GM12878 (cell line): Measurements from ENCODE around the gene TBX15. TPM values are rescaled to one million over a fixed set of nuclear protein-coding genes. Genes with fewer than 3 reads are reported as not detected.

ENCODE experiments used
- ATAC-seq: fragments of 200-7000 bp; cut with Tn5 transposase; 3 replicates; pipeline ENCODE4 v1.9.1; 2020; ENCODE audit warnings: mild to moderate bottlenecking, moderate library complexity
- BruUV-seq: library from RNA; stranded (reverse); fragments of 400-500 nt; replicated peaks from 2 replicates; lab custom pipeline; 2021; lab: Mats Ljungman, UMichigan
- CTCF ChIA-PET: fragments of 300-600 bp; sonication (Branson Sonifier 250); formaldehyde crosslinking; extraction: SDS; loops from one replicate; lab custom pipeline; 2021; ENCODE audit warnings: inconsistent platforms; lab: Yijun Ruan, JAX
- POLR2A ChIA-PET: fragments of 350-600 bp; formaldehyde crosslinking; extraction: SDS; loops from one replicate; lab custom pipeline; 2021; ENCODE audit warnings: inconsistent platforms; lab: Charles Lee
- RAD21 ChIA-PET: fragments of 300-600 bp; sonication (Branson Sonifier 250); formaldehyde crosslinking; loops from one replicate; lab custom pipeline; 2023; ENCODE audit warnings: antibody characterized with exemption; ENCODE audit not compliant: unreplicated experiment; lab: Charles Lee
- SMC1A ChIA-PET: fragments of 300-600 bp; sonication (Branson Sonifier 250); formaldehyde crosslinking; loops from one replicate; lab custom pipeline; 2023; ENCODE audit not compliant: unreplicated experiment, uncharacterized antibody; lab: Charles Lee
- DNase-seq: peaks from one replicate; pipeline ENCODE4 v3.0.0-alpha.2; 2011; ENCODE audit warnings: low read depth, low spot score
- FAIRE-seq: peaks from 3 replicates; lab custom pipeline; 2011; peaks lifted over from hg19 to GRCh38; lab: Jason Lieb, UNC
- H2AFZ ChIP-seq: 2 replicates; pipeline ENCODE4 v1.6.0; 2011; ENCODE audit warnings: low read depth, low read length, control low read depth; ENCODE audit not compliant: control insufficient read depth
- H3K27ac ChIP-seq: 2 replicates; pipeline ENCODE4 v1.5.1; 2011; ENCODE audit warnings: control low read depth; ENCODE audit not compliant: control insufficient read depth, insufficient read depth
- H3K27me3 ChIP-seq, 2 experiments: replicated peaks in 1 of 2; 2 replicates each; pipeline versions ENCODE4 v1.6.0 to v1.6.1; 2011; ENCODE audit warnings: low read length in 1 of 2; ENCODE audit not compliant: control insufficient read depth in 2 of 2, insufficient read depth in 2 of 2
- H3K36me3 ChIP-seq, 2 experiments: 2 replicates each; pipeline ENCODE4 v1.5.1; 2011; ENCODE audit warnings: low read length in 1 of 2; ENCODE audit not compliant: control insufficient read depth in 2 of 2, insufficient read depth in 2 of 2
- H3K4me1 ChIP-seq: 2 replicates; pipeline ENCODE4 v1.6.1; 2011; ENCODE audit warnings: mild to moderate bottlenecking, low read length, moderate library complexity, mixed read lengths; ENCODE audit not compliant: control insufficient read depth, insufficient read depth
- H3K4me2 ChIP-seq: 2 replicates; pipeline ENCODE4 v1.6.0; 2011; ENCODE audit warnings: control low read depth; ENCODE audit not compliant: control insufficient read depth, insufficient read depth
- H3K4me3 ChIP-seq: fragments of 200-600 bp; sonication (generic); 2 replicates; pipeline ENCODE4 v1.5.1; 2016
- H3K79me2 ChIP-seq: 2 replicates; pipeline ENCODE4 v1.6.0; 2011; ENCODE audit warnings: low read length; ENCODE audit not compliant: control insufficient read depth, insufficient read depth
- H3K9ac ChIP-seq: 2 replicates; pipeline ENCODE4 v1.8.0; 2011; ENCODE audit warnings: low read length, control low read depth, mixed read lengths; ENCODE audit not compliant: control insufficient read depth, insufficient read depth
- H3K9me3 ChIP-seq: replicated peaks from 3 replicates; pipeline ENCODE4 v1.5.1; 2011; ENCODE audit warnings: mild to moderate bottlenecking, low read length; ENCODE audit not compliant: control insufficient read depth, insufficient read depth
- H4K20me1 ChIP-seq: 2 replicates; pipeline ENCODE4 v1.6.0; 2011; ENCODE audit not compliant: control insufficient read depth, insufficient read depth
- BACH1 ChIP-seq: fragments of 450-650 bp; IDR thresholded peaks from 2 replicates; pipeline ENCODE4 v1.6.1; 2017; ENCODE audit warnings: mild to moderate bottlenecking, borderline replicate concordance
- E4F1 ChIP-seq: fragments of 450-650 bp; IDR thresholded peaks from 2 replicates; pipeline ENCODE4 v1.6.1; 2018; ENCODE audit warnings: borderline replicate concordance, mild to moderate bottlenecking; ENCODE audit not compliant: partially characterized antibody
- IKZF2 ChIP-seq, 2 experiments: fragments of 450-650 bp; IDR thresholded peaks; 2 replicates each; pipeline ENCODE4 v1.6.1; 2017; ENCODE audit warnings: mild to moderate bottlenecking in 2 of 2, moderate library complexity in 2 of 2
- KLF5 ChIP-seq: fragments of 450-650 bp; IDR thresholded peaks from 2 replicates; pipeline ENCODE4 v1.6.1; 2014; ENCODE audit warnings: mild to moderate bottlenecking; ENCODE audit not compliant: partially characterized antibody
- MLLT1 ChIP-seq: fragments of 450-650 bp; IDR thresholded peaks from 2 replicates; pipeline ENCODE4 v1.6.1; 2016; ENCODE audit warnings: mild to moderate bottlenecking
- SPI1 ChIP-seq: IDR thresholded peaks from 2 replicates; pipeline ENCODE4 v1.6.1; 2011; ENCODE audit warnings: low read depth, mild to moderate bottlenecking, low read length, moderate library complexity, borderline replicate concordance; ENCODE audit not compliant: insufficient read depth
- in situ Hi-C: fragments of 300-500 bp; cut with MboI; formaldehyde crosslinking; loops from 9 replicates; pipeline ENCODE4 v1.14.3; 2018; ENCODE audit warnings: mixed read lengths
- intact Hi-C: fragments of 100-400 bp; cut with micrococcal nuclease; formaldehyde crosslinking; loops from one replicate; pipeline ENCODE4 v1.14.2; 2022; ENCODE audit not compliant: unreplicated experiment
- polyA plus RNA-seq, 11 experiments: library from polyadenylated mRNA; depleted of rRNA in 4 of 11; unstranded in 6 of 11; stranded (reverse) in 5 of 11; fragments of >200 nt; fragmentation: Nextera tagmentation in 4 of 11; fragmentation: Illumina TruSeq in 1 of 11; extraction: Ambion mirVana in 4 of 11; extraction: Trizol in 1 of 11; gene quantifications; 1 replicate in 1 of 11; 2 replicates in 10 of 11; pipeline versions ENCODE4 v1.2.1 to v1.2.3, GENCODE V29; 2011 to 2016; ENCODE audit warnings: inconsistent platforms in 2 of 11, missing spikeins in 2 of 11, low read depth in 1 of 11
- small RNA-seq: library from RNA; depleted of rRNA; stranded (forward); fragments of <200 nt; gene quantifications from one replicate; pipeline ENCODE3, GENCODE V24; 2014
- total RNA-seq, 4 experiments: library from RNA; depleted of rRNA in 3 of 4; stranded (reverse); fragments of >200 nt in 3 of 4; fragmentation: Illumina TruSeq in 1 of 4; extraction: Trizol in 1 of 4; gene quantifications; 2 replicates each; pipeline versions ENCODE4 v1.2.1 to v1.2.3, GENCODE V29; 2013 to 2021

The TBX15 gene
- total and polyA plus RNA-seq, 10 of the 15 experiments (the other 5 are each of a cell fraction or from before 2014, with no cell fraction given) = 0.64 to 9.4 (median 0.99) TPM

GRCh38 chr1:118842452-118843201, 145.5 kb downstream of the TBX15 start (continued):
- TF ChIP-seq MLLT1 (no peak), E4F1 (no peak)

DNA sequence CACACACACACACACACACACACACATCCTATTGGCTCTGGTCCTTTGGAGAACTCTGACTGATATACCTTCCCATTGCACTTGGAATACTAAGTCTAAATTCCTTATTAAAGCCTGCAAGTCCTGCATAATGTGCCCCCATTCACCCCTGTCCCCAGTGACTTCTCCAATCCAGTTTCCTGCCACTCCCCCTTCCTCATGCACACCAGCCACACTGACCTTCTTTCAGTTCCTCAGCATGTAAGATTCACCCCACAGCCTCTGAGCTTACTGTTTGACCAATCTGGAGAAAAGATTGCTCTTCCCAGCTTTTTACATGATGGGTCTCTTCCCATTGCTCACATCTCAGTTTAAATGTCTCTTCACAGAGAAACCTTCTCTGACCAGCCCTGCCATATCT, 146.6 kb downstream of the TBX15 start:
- in situ Hi-C loops = no loop called here

More for the DNA sequence above, 146.6 kb downstream of the TBX15 start:
- no TSS peak for BruUV-seq
- no peak for FAIRE-seq
- Histone ChIP-seq H3K4me2 (no peak overlapping the region), H2AFZ (no peak overlapping the region), H3K79me2 (no peaks in the 10 kb centered on the region), H3K27me3 (no peaks in the 10 kb centered on the region), H3K9ac (no peak overlapping the region), H3K4me3 (no peak overlapping the region), H3K4me1 (no peaks in the 10 kb centered on the region), H3K9me3 (no peaks in the 10 kb centered on the region), H4K20me1 (no peaks in the 10 kb centered on the region), H3K27ac (no peak overlapping the region), H3K36me3 (no peaks in the 10 kb centered on the region)
- intact Hi-C loops = no loop called here
- ATAC-seq = peak; percentile 50; the same call in 2 of the 3 replicates
- RAD21 ChIA-PET = interaction anchor here (0.9 to 1.4 kb wide), 3 partner anchors 14 to 74 kb away, joined by 3 to 4 read pairs (median 4); no protein-coding TSS in a partner anchor
- SMC1A ChIA-PET = interaction anchor here (0.6 to 1.6 kb wide), 5 partner anchors 23 to 116 kb away, joined by 3 to 5 read pairs (median 3); no protein-coding TSS in a partner anchor
- POLR2A ChIA-PET = interaction anchor here (0.8 kb wide), 1 partner anchor 152 kb away, joined by 4 read pairs; no protein-coding TSS in a partner anchor
- DNase-seq = no peak
- peak; percentile 14 to 31; a peak in 2 of 4 replicates for TF ChIP-seq IKZF2 (IDR thresholded peaks at IDR 0.05)
- TF ChIP-seq SPI1 = peak; percentile 45; the same call in 1 of the 2 replicates
- TF ChIP-seq KLF5 = no peak
- no peak for TF ChIP-seq BACH1
- CTCF ChIA-PET = interaction anchor here (0.7 to 1.2 kb wide), 2 partner anchors 66 to 905 kb away, joined by 3 read pairs; no protein-coding TSS in a partner anchor

Small RNAs within 50 kb of the gene (small RNA-seq; reads per million reads assigned to genes)
- gene AL139420.2 = not detected

Other genes with a start within 250 kb of the TBX15 start
- gene WARS2, start 152.3 kb upstream of the TBX15 start, total RNA-seq (2014; rRNA removed) = 20.4 and 22.0 TPM in 2 replicates
- gene WARS2, start 152.3 kb upstream of the TBX15 start, total RNA-seq (2014; rRNA removed; fragmentation: Illumina TruSeq; extraction: Trizol) = 14.3 and 14.5 TPM in 2 replicates
- gene WARS2, start 152.3 kb upstream of the TBX15 start, total RNA-seq (2021) = 13.9 and 15.9 TPM in 2 replicates
- gene WARS2, start 152.3 kb upstream of the TBX15 start, polyA plus RNA-seq (2011; rRNA removed) = 14.4 and 22.2 TPM in 2 replicates
- gene WARS2, start 152.3 kb upstream of the TBX15 start, polyA plus RNA-seq (2014; fragmentation: Illumina TruSeq; extraction: Trizol) = 16.1 and 18.8 TPM in 2 replicates
- 1 to 10 TPM; 5.5 to 5.9 TPM for gene WARS2, start 152.3 kb upstream of the TBX15 start, polyA plus RNA-seq (2014; fragmentation: Nextera tagmentation; extraction: Ambion mirVana)
- gene WARS2, start 152.3 kb upstream of the TBX15 start, polyA plus RNA-seq (2014; rRNA removed) = 12.3 and 13.4 TPM in 2 replicates
- 10 to 100 TPM; 11.1 to 14.3 TPM for gene WARS2, start 152.3 kb upstream of the TBX15 start, polyA plus RNA-seq (2016; fragmentation: Nextera tagmentation; extraction: Ambion mirVana)